NCI-H2029 treated with DMSO at 0.1 percent for 48 hours (cell line): ENCODE measurements around the gene NUP133.
"Not testable (repeated sequence)": the region's sequence is repeated elsewhere in the genome, so short reads cannot be mapped to it uniquely, and the experiment has no call there.

ENCODE experiments used
- DNase-seq: peaks from one replicate; lab custom pipeline; 2025; lab: John Stamatoyannopoulos, UW

The NUP133 gene

GRCh38 chr1:229507951-229508822 lies at the start of gene NUP133:
TSS of gene NUP133 (minus strand) at chr1:229508341. CDS start at chr1:229508249, 92 bp downstream.
- DNase-seq, result peak; percentile 86

GRCh38 chr1:229557200-229557850 lies 49.2 kb upstream of the NUP133 start:
- DNase-seq, result no peak

GRCh38 chr1:229554886-229555621 lies 46.9 kb upstream of the NUP133 start:
- no peak for DNase-seq

- no peak for DNase-seq
These were observed 45.5 kb upstream of the NUP133 start for GRCh38 chr1:229553621-229554130.

- DNase-seq, result no peak
These were observed 44.6 kb upstream of the NUP133 start for GRCh38 chr1:229552732-229553131.

- no peak for DNase-seq
These were observed 42.8 kb upstream of the NUP133 start for GRCh38 chr1:229550812-229551567.

- DNase-seq, result no peak
These were observed 39.4 kb upstream of the NUP133 start for GRCh38 chr1:229547542-229547941.

- DNase-seq, result no peak
These were observed 36.4 kb upstream of the NUP133 start for GRCh38 chr1:229544587-229544986.

- no peak for DNase-seq
These were observed 31.8 kb upstream of the NUP133 start for GRCh38 chr1:229539863-229540506.

GRCh38 chr1:229538945-229539344 lies 30.8 kb upstream of the NUP133 start:
- DNase-seq, result no peak

- DNase-seq, result no peak
These were observed 29.8 kb upstream of the NUP133 start for GRCh38 chr1:229537894-229538293.

- DNase-seq, result no peak
These were observed 28.8 kb upstream of the NUP133 start for GRCh38 chr1:229536982-229537381.

- no peak for DNase-seq
These were observed 27.1 kb upstream of the NUP133 start for GRCh38 chr1:229535230-229535629.

- DNase-seq, result no peak
These were observed 23.2 kb upstream of the NUP133 start for GRCh38 chr1:229531326-229531725.

- no peak for DNase-seq
These were observed 21.5 kb upstream of the NUP133 start for GRCh38 chr1:229529639-229530038.

GRCh38 chr1:229526695-229527094 lies 18.6 kb upstream of the NUP133 start:
- DNase-seq, result no peak

GRCh38 chr1:229523052-229523451 lies 14.9 kb upstream of the NUP133 start:
- DNase-seq, result no peak

- DNase-seq, result peak; percentile 36
These were observed 6.6 kb upstream of the NUP133 start for GRCh38 chr1:229514578-229515275.

- DNase-seq, result not testable (repeated sequence)
These were observed 3.5 kb upstream of the NUP133 start for GRCh38 chr1:229511625-229512024.

GRCh38 chr1:229511201-229511600 lies 3.1 kb upstream of the NUP133 start:
- not testable (repeated sequence) for DNase-seq
